Measurements from ENCODE around the gene RNF114. TPM values are rescaled to one million over a fixed set of nuclear protein-coding genes. Genes with fewer than 3 reads are reported as not detected.

RNF114 gene
- total and polyA plus RNA-seq, 3 experiments from 2014 or later: 64.0 to 112 (median 67.1) TPM

GRCh38 chr20:49942942-49943341 lies 6.7 kb downstream of the RNF114 start:
- Mint-ChIP-seq H3K27me3 (no peaks in the 10 kb centered on the region), H3K27ac (peak overlapping the region in 2 of 8 donors; percentile 39 to 45), H3K9me3 (no peaks in the 10 kb centered on the region), H3K36me3 (peaks cover 2 to 76% (median 7%) of the 10 kb centered on the region in 3 donors), H3K4me3 (no peak overlapping the region), H3K4me1 (peaks cover 39 to 66% (median 52%) of the 10 kb centered on the region in 3 donors)
- CTCF ChIA-PET: interaction anchor here (0.8 to 1.2 kb wide), 2 partner anchors 11 to 128 kb away, joined by 3 read pairs; no protein-coding TSS in a partner anchor
- peaks cover 51% of the 10 kb centered on the region for H3K36me3 ChIP-seq (ENCODE audit: insufficient read depth, low read length)
- POLR2A ChIA-PET: no interaction called here
- no peak for DNase-seq
- H3K27me3 ChIP-seq (ENCODE audit: insufficient read depth, low read length, poor library complexity, severe bottlenecking): no peaks in the 10 kb centered on the region
- no peak overlapping the region for H3K27ac ChIP-seq (ENCODE audit: low read depth, low read length)
- H3K9me3 ChIP-seq (ENCODE audit: low read length): no peaks in the 10 kb centered on the region
- H3K4me1 ChIP-seq (ENCODE audit: insufficient read depth, low read length): peaks cover 22% of the 10 kb centered on the region
- no peak overlapping the region for H3K4me3 ChIP-seq (ENCODE audit: low read length)

- Histone ChIP-seq H3K9me3 (ENCODE audit: low read length) (no peaks in the 10 kb centered on the region), H3K4me3 (ENCODE audit: low read length) (no peak overlapping the region), H3K27me3 (ENCODE audit: insufficient read depth, low read length, poor library complexity, severe bottlenecking) (no peaks in the 10 kb centered on the region), H3K4me1 (ENCODE audit: insufficient read depth, low read length) (peaks cover 6% of the 10 kb centered on the region), H3K36me3 (ENCODE audit: insufficient read depth, low read length) (peaks cover 65% of the 10 kb centered on the region), H3K27ac (ENCODE audit: low read depth, low read length) (no peak overlapping the region)
- Mint-ChIP-seq H3K27ac (peak overlapping the region in 2 of 8 donors; percentile 21), H3K4me1 (peaks cover 24 to 45% (median 35%) of the 10 kb centered on the region in 3 donors), H3K27me3 (no peaks in the 10 kb centered on the region), H3K36me3 (peaks cover 5 to 83% (median 16%) of the 10 kb centered on the region in 3 donors), H3K9me3 (no peaks in the 10 kb centered on the region), H3K4me3 (no peak overlapping the region)
- DNase-seq: no peak
- ChIA-PET CTCF (interaction anchor here (1.2 kb wide), 1 partner anchor 34 kb away, joined by 3 read pairs; no protein-coding TSS in a partner anchor), POLR2A (no interaction called here)
Observed at GRCh38 chr20:49945306-49945700, 9.1 kb downstream of the RNF114 start.

GRCh38 chr20:49945701-49946477 lies 9.7 kb downstream of the RNF114 start:
- no peak for DNase-seq
- Mint-ChIP-seq H3K4me1 (peaks cover 23 to 42% (median 33%) of the 10 kb centered on the region in 3 donors), H3K27me3 (no peaks in the 10 kb centered on the region), H3K36me3 (peaks cover 5 to 88% (median 16%) of the 10 kb centered on the region in 3 donors), H3K27ac (peak overlapping the region in 1 of 8 donors; percentile 57), H3K4me3 (no peak overlapping the region), H3K9me3 (no peaks in the 10 kb centered on the region)
- no peaks in the 10 kb centered on the region for H3K9me3 ChIP-seq (ENCODE audit: low read length)
- H3K27ac ChIP-seq (ENCODE audit: low read depth, low read length): no peak overlapping the region
- no peaks in the 10 kb centered on the region for H3K27me3 ChIP-seq (ENCODE audit: insufficient read depth, low read length, poor library complexity, severe bottlenecking)
- CTCF ChIA-PET: interaction anchor here (1.2 kb wide), 1 partner anchor 34 kb away, joined by 3 read pairs; no protein-coding TSS in a partner anchor
- POLR2A ChIA-PET: interaction anchor here (0.7 to 1.0 kb wide), 3 partner anchors 9 to 557 kb away, joined by 3 to 5 read pairs (median 4); no protein-coding TSS in a partner anchor
- peaks cover 71% of the 10 kb centered on the region for H3K36me3 ChIP-seq (ENCODE audit: insufficient read depth, low read length)
- peaks cover 6% of the 10 kb centered on the region for H3K4me1 ChIP-seq (ENCODE audit: insufficient read depth, low read length)
- H3K4me3 ChIP-seq (ENCODE audit: low read length): no peak overlapping the region

- no peaks in the 10 kb centered on the region for H3K27me3 Mint-ChIP-seq
- Histone ChIP-seq H3K27ac (ENCODE audit: low read depth, low read length) (no peak overlapping the region), H3K4me3 (ENCODE audit: low read length) (no peak overlapping the region), H3K36me3 (ENCODE audit: insufficient read depth, low read length) (peaks cover 64% of the 10 kb centered on the region), H3K4me1 (ENCODE audit: insufficient read depth, low read length) (peaks cover 3% of the 10 kb centered on the region), H3K9me3 (ENCODE audit: low read length) (no peaks in the 10 kb centered on the region), H3K27me3 (ENCODE audit: insufficient read depth, low read length, poor library complexity, severe bottlenecking) (no peaks in the 10 kb centered on the region)
- DNase-seq: no peak
- ChIA-PET POLR2A (no interaction called here), CTCF (no interaction called here)
- H3K27ac Mint-ChIP-seq: peak overlapping the region in 5 of 8 donors; percentile 17 to 82 (median 55)
- H3K4me1 Mint-ChIP-seq: peaks cover 10 to 19% (median 17%) of the 10 kb centered on the region in 3 donors
- no peaks in the 10 kb centered on the region for H3K9me3 Mint-ChIP-seq
- peak overlapping the region in 1 of 7 donors; percentile 50 for H3K4me3 Mint-ChIP-seq
- H3K36me3 Mint-ChIP-seq: peaks cover 5 to 88% (median 26%) of the 10 kb centered on the region in 3 donors
Observed at GRCh38 chr20:49948178-49948577, 12.0 kb downstream of the RNF114 start.

GRCh38 chr20:49948809-49949507 lies 12.8 kb downstream of the RNF114 start:
- Mint-ChIP-seq H3K4me1 (peaks cover 10 to 17% (median 16%) of the 10 kb centered on the region in 3 donors), H3K36me3 (peaks cover 5 to 91% (median 26%) of the 10 kb centered on the region in 3 donors), H3K9me3 (no peaks in the 10 kb centered on the region), H3K27ac (peak overlapping the region in 4 of 8 donors; percentile 25 to 91 (median 79)), H3K27me3 (no peaks in the 10 kb centered on the region), H3K4me3 (no peak overlapping the region)
- Histone ChIP-seq H3K9me3 (ENCODE audit: low read length) (no peaks in the 10 kb centered on the region), H3K4me1 (ENCODE audit: insufficient read depth, low read length) (no peaks in the 10 kb centered on the region), H3K27me3 (ENCODE audit: insufficient read depth, low read length, poor library complexity, severe bottlenecking) (no peaks in the 10 kb centered on the region), H3K36me3 (ENCODE audit: insufficient read depth, low read length) (peaks cover 68% of the 10 kb centered on the region), H3K27ac (ENCODE audit: low read depth, low read length) (no peak overlapping the region), H3K4me3 (ENCODE audit: low read length) (no peak overlapping the region)
- POLR2A ChIA-PET: no interaction called here
- no peak for DNase-seq
- CTCF ChIA-PET: no interaction called here

- Mint-ChIP-seq H3K27ac (peak overlapping the region in 1 of 8 donors; percentile 42), H3K36me3 (peaks cover 5 to 87% (median 23%) of the 10 kb centered on the region in 3 donors), H3K4me3 (no peak overlapping the region), H3K27me3 (no peaks in the 10 kb centered on the region), H3K9me3 (no peaks in the 10 kb centered on the region), H3K4me1 (peaks cover 5 to 7% (median 6%) of the 10 kb centered on the region in 3 donors)
- peaks cover 47% of the 10 kb centered on the region for H3K36me3 ChIP-seq (ENCODE audit: insufficient read depth, low read length)
- H3K4me3 ChIP-seq (ENCODE audit: low read length): no peak overlapping the region
- DNase-seq: no peak
- no peaks in the 10 kb centered on the region for H3K9me3 ChIP-seq (ENCODE audit: low read length)
- H3K27me3 ChIP-seq (ENCODE audit: insufficient read depth, low read length, poor library complexity, severe bottlenecking): no peaks in the 10 kb centered on the region
- H3K4me1 ChIP-seq (ENCODE audit: insufficient read depth, low read length): no peaks in the 10 kb centered on the region
- POLR2A ChIA-PET: no interaction called here
- H3K27ac ChIP-seq (ENCODE audit: low read depth, low read length): no peak overlapping the region
- CTCF ChIA-PET: no interaction called here
Observed at GRCh38 chr20:49951151-49951550, 15.0 kb downstream of the RNF114 start.

GRCh38 chr20:49955167-49955566 lies 19.0 kb downstream of the RNF114 start:
- peaks cover 3 to 77% (median 16%) of the 10 kb centered on the region in 3 donors for H3K36me3 Mint-ChIP-seq
- no peaks in the 10 kb centered on the region for H3K27me3 ChIP-seq (ENCODE audit: insufficient read depth, low read length, poor library complexity, severe bottlenecking)
- no peaks in the 10 kb centered on the region for H3K9me3 ChIP-seq (ENCODE audit: low read length)
- no peak overlapping the region for H3K4me3 ChIP-seq (ENCODE audit: low read length)
- H3K27me3 Mint-ChIP-seq: no peaks in the 10 kb centered on the region
- no peaks in the 10 kb centered on the region for H3K4me1 ChIP-seq (ENCODE audit: insufficient read depth, low read length)
- H3K4me1 Mint-ChIP-seq: peaks cover 0 to 5% (median 1%) of the 10 kb centered on the region in 3 donors
- H3K36me3 ChIP-seq (ENCODE audit: insufficient read depth, low read length): peaks cover 26% of the 10 kb centered on the region
- no peaks in the 10 kb centered on the region for H3K9me3 Mint-ChIP-seq
- CTCF ChIA-PET: interaction anchor here (2.3 kb wide), 1 partner anchor 24 kb away, joined by 6 read pairs; no protein-coding TSS in a partner anchor
- H3K27ac ChIP-seq (ENCODE audit: low read depth, low read length): no peak overlapping the region
- H3K27ac Mint-ChIP-seq: peak overlapping the region in 1 of 8 donors; percentile 46
- POLR2A ChIA-PET: no interaction called here
- no peak overlapping the region for H3K4me3 Mint-ChIP-seq
- DNase-seq: no peak
